ENCODE measurements around the gene MEP1A.

GRCh38 chr6:46787871-46788540, 5.2 kb upstream of the MEP1A start:
- no peak for TF ChIP-seq CTCF (IDR thresholded peaks at IDR 0.05)
- TF ChIP-seq POLR2A (IDR thresholded peaks at IDR 0.05), result no peak

Data from esophagus squamous epithelium (tissue), 4 donors.